GM12801 (cell line): ENCODE results near the gene LCN2.

Experiments used
- TF ChIP-seq, protein P1 (sequence below): IDR thresholded peaks from one replicate; pipeline ENCODE4 v1.5.1; 2011; ENCODE audit warnings: control low read depth; ENCODE audit not compliant: insufficient read length; ENCODE audit errors: extremely low read depth

Gene LCN2

DNA sequence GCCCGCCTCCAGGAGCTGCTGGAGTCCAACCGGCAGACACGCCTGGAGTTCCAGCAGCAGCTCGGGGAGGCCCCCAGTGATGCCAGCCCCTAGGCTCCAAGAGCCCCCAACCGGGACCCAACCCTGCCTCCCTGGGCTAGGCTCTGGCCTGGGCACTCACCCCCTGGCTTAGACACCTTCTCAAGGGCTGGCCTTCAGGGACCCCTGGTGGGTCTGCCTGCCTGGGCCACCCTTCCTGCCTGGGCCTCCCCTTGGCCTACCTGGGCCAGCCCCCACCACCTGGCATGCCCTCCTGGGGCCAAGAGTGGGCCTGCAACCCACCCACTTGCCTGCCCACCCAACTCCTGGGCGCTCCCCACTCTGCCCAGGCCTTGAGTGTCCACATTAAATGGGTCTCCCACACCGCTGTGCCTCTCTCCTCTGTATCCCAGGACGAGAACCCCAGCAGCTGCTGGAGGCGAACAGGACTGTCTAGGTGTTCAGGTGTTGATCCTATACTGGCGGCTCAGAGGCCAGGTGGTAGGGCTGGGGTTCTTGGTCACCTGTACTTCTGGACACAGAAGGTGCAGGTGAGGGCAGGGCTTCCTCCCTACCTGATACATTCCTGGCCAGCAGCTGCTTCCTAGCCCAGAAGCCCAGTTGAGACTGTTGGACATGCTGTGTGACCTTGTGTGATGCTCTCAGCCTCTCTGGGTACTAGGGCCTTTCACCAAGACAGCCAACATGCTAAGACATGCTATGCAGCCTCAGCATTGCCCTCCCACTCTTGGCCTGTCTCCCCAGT, 14.5 kb downstream of the LCN2 start:
- TF ChIP-seq, protein P1, sequence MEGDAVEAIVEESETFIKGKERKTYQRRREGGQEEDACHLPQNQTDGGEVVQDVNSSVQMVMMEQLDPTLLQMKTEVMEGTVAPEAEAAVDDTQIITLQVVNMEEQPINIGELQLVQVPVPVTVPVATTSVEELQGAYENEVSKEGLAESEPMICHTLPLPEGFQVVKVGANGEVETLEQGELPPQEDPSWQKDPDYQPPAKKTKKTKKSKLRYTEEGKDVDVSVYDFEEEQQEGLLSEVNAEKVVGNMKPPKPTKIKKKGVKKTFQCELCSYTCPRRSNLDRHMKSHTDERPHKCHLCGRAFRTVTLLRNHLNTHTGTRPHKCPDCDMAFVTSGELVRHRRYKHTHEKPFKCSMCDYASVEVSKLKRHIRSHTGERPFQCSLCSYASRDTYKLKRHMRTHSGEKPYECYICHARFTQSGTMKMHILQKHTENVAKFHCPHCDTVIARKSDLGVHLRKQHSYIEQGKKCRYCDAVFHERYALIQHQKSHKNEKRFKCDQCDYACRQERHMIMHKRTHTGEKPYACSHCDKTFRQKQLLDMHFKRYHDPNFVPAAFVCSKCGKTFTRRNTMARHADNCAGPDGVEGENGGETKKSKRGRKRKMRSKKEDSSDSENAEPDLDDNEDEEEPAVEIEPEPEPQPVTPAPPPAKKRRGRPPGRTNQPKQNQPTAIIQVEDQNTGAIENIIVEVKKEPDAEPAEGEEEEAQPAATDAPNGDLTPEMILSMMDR: no peak

DNA sequence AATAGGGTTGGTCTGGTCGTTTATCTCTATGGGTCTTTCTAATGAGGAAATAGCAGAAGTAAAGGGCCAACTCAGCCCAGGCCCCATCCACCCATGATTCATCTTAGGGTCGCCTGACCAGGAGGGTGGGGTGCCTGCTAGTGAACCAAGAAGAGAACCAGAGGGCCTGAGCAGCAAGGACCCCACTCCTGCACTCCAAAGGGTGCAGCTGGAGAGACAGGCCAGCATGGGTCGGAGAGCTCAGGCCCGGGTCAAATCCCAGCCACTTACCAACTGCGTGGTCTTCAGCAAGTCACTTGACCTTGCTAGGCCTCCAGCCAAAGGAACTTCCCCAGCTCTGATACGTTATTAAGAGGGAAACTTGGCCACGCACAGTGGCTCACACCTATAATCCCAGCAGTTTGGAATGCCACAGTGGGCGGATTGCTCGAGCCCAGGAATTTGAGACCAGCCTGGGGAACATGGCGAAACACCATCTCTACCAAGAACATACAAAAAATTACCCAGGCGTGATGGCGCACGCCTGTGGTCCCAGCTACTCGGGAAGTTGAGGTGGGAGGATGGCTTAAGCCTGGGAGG, 15.1 kb downstream of the LCN2 start:
- TF ChIP-seq, protein P1: no peak

DNA sequence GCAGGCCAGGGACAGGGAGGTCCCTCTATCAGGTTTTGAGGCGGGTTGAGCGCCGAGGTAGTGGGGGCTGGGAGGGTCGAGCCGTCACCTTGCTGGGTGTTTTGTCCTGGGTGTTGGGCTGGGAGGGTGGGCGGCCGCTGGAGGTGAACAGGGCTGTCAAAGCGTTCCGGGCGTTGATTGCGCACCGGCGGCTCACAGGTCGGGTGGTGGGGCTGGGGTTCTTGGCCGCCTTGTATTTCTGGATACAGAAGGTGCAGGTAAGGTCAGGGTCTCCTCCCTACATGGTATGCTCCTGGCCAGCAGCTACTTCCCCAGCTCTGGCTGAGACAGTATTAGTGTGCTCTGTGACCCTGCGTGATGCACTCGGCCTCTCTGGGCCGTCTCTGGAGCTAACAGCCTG, 16.9 kb downstream of the LCN2 start:
- TF ChIP-seq, protein P1: no peak

DNA sequence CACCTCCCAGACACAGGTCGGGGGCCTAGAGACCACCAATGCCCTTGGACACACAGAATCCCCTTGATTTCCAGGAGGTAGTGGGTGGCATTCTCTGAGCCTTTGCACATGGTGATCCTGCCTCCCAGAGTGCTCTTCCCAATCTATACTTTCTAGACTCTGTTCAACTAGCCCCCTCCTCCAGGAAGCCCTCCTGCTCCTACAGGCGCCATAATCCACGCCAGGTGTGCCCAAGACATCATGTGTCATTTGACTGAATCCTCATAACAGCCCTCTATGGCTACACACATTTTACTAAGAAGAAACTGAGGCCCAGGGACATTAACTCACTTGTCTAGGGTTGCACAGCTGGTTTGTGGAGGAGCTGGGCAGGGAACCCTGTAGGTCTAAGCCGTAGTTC, 18.0 kb downstream of the LCN2 start:
- TF ChIP-seq, protein P1: no peak

DNA sequence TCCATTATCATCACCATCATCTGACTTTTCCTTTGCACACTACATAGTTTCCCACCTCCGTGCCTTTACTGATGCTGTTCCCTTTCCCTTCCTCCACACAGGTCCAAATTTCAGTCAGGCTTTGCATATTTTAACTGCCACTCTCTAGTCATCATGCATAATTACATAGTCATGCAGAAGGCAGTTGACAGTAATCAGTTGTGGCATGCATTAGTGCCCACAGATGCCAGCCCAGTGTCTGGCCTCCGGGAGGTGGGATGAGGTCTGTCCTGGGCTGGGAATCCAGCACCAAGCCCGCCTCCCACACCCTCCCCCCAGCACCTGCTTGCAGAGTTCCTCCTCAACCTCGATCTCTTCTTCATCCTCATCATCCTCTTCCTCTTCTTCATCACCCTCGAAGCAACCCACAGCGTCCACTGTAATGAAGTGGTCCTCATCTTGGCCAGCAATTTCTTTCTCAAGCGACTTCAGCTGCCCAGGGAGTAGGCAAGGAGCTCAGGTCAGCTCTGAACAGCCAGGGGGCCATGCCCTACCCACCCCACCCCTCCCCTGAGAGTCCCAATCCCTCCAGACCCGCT, 19.6 kb downstream of the LCN2 start:
- TF ChIP-seq, protein P1: no peak

DNA sequence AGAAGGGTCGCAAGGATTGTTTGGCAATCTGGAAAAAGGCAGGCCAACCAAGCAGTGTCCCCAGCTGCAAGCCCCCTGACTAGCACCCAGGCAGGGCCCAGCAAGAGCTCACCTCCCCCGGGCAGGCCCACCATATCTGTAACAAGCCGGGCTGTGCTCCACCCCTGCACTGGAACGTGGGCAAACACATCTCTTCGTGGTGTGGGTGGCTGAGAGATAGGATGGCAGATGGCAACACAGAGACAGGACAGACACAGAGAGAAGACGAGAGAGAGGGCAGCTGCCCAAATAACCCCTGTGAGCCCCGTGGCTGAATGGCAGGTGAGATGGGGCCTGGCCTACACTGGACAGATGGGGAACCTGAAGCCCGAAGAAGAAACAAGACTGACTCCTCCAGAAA, 20.2 kb downstream of the LCN2 start:
- TF ChIP-seq, protein P1: no peak

DNA sequence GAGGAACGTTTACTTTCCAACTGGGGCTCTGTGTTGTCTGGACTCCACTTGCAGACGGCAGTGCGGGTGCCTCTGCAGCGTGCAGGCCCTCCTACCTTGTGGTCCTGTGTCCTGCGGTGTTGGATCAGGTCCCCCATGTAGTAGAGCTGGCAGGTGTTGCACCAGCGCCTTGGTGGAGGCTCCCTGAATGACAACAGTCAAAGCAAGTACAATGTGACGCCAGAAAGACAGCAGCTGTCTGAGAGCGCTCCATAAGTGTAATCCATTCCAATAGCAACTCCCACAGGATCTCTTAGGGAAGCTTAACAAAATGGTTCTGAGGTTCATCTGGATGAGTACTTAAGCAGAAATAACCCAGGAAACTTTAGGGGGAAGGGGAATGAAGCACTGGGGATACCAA, 20.7 kb downstream of the LCN2 start:
- TF ChIP-seq, protein P1: no peak
